Measurements from ENCODE around the gene ENOPH1.
"Not testable (repeated sequence)": the region's sequence is repeated elsewhere in the genome, so short reads cannot be mapped to it uniquely, and the experiment has no call there.

The ENOPH1 gene

DNA sequence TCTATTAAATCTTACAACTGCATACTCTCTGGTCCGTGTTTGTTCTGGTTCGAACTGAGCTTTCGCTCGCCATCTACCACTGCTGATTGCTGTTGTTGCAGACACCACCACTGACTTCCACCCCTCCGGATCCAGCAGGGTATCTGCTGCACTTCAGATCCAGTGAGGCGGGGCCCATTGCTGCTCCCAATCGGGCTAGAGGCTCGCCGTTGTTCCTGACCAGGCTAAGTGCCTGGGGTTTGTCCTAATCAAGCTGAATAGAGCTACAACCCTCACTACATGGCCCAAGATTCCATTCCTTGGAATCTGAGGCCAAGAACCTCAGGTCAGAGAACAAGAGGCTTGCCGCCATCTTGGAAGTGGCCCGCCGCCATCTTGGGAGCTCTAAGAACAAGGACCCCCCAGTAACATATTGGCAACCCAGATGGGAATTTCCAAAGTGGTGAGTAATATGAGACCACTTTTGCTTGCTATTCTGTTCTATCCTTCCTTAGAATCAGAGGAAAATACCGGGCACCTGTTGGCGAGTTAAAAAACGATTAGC lies 43.3 kb downstream of the ENOPH1 start:
- DNase-seq = no peak

DNA sequence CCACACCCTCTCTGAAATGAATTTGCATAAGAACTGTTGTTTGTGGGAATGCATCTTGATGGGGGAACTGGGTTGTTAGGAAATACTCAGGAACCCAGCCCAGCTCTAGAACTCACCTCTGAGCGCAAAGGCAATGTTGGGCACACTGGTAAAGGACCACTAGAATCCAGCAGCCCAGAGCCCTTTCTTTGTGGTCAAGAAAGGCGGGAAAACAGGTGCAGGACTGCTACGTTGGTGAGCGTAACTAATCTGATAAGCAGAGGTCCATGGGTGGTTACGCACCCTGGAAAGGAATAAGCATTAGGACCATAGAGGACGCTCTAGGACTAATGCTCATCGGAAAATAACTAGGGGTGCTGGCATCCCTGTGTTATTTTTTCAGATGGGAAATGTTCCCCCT lies 45.5 kb downstream of the ENOPH1 start:
- DNase-seq = not testable (repeated sequence)

DNA sequence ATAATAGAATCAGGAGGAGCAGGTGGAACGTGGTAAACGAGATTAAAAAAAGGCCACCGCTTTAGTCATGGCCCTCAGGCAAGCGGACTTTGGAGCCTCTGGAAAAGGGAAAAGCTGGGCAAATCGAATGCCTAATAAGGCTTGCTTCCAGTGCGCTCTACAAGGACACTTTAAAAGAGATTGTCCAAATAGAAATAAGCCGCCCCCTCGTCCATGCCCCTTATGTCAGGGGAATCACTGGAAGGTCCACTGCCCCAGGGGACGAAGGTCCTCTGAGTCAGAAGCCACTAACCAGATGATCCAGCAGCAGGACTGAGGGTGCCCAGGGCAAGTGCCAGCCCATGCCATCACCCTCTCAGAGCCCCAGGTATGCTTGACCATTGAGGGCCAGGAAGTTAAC lies 47.1 kb downstream of the ENOPH1 start:
- DNase-seq = not testable (repeated sequence)

DNA sequence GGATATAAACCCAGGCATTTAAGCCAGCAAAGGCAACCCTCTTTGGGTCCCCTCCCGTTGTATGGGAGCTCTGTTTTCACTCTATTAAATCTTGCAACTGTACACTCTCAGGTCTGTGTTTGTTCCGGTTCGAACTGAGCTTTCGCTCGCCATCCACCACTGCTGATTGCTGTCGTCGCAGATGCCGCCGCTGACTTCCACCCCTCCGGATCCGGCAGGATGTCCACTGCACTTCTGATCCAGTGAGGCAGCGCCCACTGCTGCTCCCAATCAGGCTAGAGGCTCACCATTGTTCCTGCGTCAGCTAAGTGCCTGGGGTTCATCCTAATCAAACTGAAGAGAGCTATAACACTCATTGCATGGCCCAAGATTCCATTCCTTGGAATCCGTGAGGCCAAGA lies 49.2 kb downstream of the ENOPH1 start:
- DNase-seq = no peak

DNA sequence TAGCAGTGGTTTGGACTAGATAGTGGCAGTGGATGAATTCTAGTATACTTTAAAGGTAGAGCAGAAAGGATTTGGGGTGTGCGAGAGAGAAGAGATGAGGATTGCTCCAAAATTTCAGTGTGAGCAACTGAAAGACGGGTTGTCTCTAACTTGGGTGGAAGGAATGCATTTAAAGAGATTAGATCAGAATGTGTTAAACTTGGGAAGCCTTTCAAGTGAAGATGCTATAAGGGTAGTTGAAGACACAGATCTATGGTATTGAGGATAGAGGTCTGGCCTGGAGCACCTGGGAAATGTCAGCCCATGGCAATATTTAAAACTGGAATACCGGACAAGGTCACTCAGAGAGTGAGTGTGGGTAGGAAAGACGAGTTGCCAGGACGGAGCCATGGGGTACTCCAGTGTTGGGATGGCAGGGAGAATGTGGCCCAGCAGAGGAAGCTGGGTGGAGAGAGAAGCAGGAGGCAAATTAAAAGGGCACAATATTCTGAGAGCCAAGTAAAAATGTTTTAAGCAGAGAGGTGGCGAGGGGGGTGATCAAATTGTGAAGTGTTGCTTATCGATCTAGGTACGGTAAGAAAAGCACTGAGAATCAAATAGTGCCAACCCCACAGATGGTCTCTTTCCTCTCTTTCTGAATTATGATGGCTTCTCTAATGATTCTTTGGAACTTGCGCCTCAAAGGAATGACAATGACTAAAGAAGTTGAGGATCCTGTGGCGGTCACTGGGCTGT lies 50.5 kb downstream of the ENOPH1 start:
- no peak for DNase-seq

DNA sequence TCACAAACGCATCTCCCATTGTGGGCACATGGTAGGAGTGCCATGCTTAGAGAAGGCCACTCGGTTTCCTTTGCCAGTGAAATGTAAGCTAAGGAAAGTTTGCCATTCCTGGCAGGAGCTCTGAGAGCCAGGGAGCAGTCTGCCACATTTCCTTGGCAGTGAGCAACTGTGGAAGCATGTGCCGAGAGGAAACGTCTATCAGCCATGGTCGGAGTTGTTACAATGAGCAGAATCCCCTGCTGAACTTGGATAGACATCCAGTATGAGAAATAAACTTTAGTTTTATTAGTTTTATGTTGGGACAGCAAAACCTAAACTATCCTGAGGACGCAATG lies 51.1 kb downstream of the ENOPH1 start:
- no peak for DNase-seq

DNA sequence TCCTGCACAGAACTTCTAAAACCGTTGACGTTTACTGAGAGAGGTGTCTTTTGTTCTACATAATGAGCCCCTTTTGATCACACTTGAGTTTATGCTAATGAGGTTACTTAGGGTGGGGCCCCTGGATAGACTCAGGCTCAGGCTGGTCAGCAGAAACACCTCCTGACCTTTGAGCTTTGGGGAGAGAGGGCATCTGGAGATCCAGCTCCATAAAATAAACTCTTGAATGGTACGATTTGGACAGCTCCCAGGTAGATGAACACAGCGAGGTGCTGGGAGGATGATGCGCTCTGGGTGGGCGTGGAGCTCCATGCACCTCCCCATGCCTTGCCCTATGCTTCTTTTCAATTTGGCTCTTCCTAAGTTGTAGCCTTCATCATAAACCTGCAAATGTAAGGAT lies 52.0 kb downstream of the ENOPH1 start:
- no peak for DNase-seq

DNA sequence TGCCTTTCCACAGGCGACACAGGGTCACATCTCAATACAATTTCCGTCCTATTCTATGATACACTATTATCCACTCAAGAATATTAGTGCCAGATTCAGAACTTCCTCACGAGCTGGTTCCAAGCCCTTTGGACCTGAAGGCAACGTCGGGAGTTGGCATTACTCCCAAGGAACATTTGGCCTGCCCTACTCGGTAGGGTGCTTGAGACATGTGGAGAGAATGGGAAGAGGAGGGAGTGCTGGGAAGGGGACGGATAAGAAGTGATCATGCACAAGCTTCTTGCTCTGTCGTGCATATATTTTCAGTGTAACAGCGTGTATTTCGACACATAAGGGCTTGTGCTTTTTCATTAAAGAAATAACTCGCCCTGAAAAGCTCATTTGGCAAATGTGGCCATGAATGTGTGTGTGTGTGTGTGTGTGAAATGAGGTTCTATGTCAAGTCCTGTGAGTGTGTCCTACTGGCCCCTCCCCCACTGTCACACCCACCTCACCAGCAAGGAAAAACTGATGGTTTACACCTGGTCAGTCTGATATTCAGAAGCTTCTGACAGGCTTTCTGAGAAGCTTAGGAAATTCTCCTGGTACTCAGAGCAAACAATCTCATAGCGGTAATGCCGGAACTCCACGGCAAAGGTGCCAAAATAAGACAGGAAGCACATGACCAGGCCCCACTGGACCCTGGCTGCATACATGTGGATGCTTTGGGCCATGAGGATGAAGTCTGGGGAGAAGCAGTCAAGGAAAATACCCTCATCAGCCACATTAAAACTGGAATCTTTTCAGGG lies 54.8 kb downstream of the ENOPH1 start:
- DNase-seq = no peak

DNA sequence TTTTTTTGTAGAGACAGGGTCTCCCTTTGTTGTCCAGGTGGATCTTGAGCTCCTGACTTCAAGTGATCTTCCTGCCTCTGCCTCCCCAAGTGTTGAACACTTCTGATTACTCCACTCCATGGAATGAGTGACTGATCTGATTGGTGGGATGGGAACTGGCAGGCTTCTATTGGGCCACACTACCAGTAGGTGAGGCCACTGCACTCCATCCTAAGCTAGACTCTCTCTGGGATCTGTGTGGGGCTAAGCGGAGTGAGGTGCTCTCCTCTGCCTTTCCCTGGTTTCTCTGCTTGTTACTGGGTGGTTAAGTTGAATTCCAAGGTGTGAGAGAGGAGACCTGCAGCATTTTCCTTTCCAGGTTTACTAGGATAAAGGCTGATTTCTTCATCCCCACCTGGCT lies 58.7 kb downstream of the ENOPH1 start:
- no peak for DNase-seq

DNA sequence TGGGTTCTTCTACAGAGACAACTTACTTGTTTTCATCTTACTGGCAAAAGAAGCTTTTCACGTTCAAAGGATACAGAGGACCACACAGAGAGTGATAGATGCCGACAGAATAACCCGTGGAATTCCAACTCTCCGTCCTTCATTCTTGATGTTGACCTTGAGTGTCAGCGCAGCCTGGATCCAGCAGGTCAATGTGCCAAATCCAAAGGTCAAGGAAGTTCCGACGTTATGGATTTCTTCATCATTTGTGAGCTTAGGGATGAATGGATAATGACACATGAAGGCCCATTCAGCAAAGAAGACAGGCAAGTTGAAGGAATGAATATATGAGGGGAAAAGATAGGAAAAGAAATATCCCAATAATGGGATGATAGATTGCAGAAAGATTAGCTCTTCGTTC lies 59.6 kb downstream of the ENOPH1 start:
- DNase-seq = no peak

DNA sequence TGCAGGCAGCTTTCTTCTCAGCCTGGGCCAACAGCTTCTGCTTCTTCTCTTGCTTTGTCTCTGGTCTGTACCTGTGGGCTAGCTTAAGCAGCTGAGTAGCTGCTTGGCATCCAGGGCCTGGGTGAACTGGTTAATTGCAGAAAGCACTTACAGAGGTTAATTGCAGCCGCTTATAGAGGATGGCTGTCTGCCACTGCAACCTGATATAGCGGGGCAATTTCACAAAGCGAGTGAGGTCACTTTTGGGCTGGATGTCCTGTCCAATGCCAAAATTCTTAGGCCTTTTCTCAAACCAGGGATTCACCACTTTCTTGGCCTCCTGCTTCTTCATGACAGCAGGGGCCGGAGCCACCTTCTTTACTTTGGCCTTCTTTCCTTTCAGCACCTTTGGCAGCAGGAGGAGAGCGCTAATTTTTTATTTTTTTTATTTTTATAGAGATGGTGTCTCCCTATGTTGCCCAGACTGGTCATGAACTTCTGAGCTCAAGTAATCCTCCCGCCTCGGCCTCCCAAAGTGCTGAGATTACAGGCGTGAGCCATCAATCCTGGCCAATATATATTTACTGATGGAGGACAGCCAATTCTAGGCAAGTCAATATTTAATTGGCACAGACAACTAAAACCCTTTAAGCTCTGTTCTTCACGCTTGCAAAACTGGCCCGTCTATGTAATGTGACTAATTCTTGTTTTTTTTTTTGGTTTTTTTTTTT lies 61.0 kb downstream of the ENOPH1 start:
- DNase-seq = peak; percentile 36

DNA sequence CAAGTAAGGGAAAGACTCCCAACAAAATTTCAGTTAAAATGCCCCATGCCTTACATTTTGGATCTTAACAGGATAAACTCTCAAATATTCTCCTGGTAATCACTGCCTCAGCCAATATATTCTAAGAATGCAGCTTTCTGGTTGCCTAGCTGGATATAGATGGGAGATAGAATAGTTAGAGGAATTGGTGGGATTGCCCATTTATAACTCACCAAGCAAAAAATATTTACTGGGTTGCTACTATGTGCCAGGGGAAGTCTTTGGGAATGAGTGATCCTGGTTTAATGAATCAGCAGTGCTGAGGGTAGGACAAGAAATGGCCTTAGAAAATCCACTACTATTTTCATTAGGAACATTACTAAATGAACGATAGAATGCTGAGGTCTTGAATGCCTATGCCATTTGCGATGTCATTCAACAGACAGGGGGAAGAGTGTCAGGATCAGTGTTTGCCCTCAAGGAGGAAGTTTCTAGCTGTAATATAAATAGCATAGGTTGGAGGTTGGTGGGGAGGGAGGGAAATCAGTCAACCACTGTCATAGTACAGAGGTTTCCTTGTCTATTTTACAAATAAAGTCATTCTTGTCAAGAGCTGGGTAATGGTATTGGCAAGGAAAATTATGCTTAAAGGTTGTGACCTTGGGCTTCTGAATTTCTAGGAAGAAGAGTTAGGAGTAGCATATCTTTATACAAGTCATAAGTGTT lies 63.5 kb downstream of the ENOPH1 start:
- DNase-seq = no peak

GRCh38 chr4:82495666-82496065 lies 65.3 kb downstream of the ENOPH1 start:
- no peak for DNase-seq

- no peak for DNase-seq
Observed at GRCh38 chr4:82496349-82496748, 66.0 kb downstream of the ENOPH1 start.

- DNase-seq = no peak
Observed at GRCh38 chr4:82499738-82500434, 69.5 kb downstream of the ENOPH1 start.

- DNase-seq = no peak
Observed at GRCh38 chr4:82500435-82501153, 70.2 kb downstream of the ENOPH1 start.

DNA sequence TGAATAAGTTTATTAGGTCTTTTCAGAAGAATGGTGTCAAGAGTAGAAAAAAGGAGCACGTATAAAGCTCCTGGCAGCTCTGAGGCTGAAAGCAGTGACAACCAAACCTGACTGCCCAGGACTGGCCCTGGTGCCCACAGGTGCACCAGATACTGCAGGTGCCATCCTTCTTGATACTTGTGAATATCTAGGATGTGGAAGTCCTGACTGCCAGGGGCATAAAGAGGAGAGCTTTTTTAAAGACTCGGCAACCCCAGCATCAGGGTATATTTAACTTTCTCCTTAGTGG lies 70.7 kb downstream of the ENOPH1 start:
- DNase-seq = no peak

GRCh38 chr4:82508011-82508410 lies 77.6 kb downstream of the ENOPH1 start:
- no peak for DNase-seq

DNA sequence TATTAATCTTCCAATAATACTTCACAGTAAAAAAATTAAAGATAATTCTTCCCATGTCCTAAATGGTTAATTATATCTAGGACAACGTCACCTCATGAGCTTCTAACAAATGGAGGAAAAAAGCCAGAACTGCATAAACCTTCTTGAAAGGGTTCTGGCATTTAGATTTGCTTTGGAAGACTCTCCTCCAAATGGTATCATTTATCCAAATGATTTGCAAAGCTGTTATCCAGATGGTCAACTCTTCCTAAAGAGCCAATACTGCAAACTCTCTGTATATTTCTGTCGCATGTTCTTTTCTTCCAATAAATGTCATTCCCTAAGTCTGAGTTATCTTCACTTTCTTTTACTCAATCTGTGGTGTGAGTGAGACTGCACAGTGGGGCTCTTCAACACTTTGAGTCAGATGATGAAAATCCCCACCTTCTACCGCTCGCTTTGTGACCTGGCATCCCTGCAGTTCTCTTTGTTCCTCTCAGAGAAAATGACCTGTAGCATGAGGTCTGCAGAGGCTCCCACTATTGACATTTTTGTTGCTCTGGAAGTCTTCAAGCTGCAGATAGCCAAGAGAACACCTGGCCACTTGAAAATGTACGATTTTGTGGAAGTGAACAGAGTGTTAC lies 78.5 kb downstream of the ENOPH1 start:
- no peak for DNase-seq

DNA sequence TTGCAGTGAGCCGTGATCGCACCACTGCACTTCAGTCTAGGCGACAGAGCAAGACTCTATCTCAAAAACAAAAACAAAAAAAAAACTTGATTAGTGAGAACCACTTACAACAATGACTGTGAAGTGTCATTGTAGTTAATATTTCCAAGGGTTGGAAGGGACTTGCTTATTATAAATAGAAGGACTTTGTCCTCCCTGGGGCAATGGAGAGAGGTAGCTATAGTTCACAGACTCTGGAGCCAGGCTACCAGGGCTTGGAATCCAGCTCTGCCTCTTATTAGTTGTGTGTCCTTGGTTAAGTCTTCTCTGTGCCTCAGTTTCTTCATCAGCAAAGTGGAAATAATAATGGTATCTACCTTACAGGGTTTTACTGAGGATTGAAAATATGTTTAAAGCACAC lies 79.8 kb downstream of the ENOPH1 start:
- DNase-seq = no peak
